Sigmoid colon (tissue), 4 donors: Measurements from ENCODE around the gene RSPH1.

Experiments
- EP300 ChIP-seq, 4 donors: sonication (generic); formaldehyde crosslinking; IDR thresholded peaks; one replicate each; pipeline ENCODE4 v1.6.1; 2017; ENCODE audit warnings: antibody characterized with exemption in 4 of 4
- POLR2A ChIP-seq, 2 donors: fragments of 450-650 bp; IDR thresholded peaks; one replicate each; pipeline ENCODE4 v1.6.1; 2016; ENCODE audit warnings: antibody characterized with exemption in 2 of 2, mild to moderate bottlenecking in 2 of 2, moderate library complexity in 2 of 2
- TF ChIP-seq, protein P1 (sequence below), 4 experiments: fragments of 450-650 bp in 3 of 4; fragments of 200-600 bp in 1 of 4; IDR thresholded peaks; one replicate each; pipeline ENCODE4 v1.5.1; 2016 to 2019; ENCODE audit warnings: antibody characterized with exemption in 4 of 4, mild to moderate bottlenecking in 3 of 4, moderate library complexity in 2 of 4

GRCh38 chr21:42527489-42528158 lies 31.6 kb upstream of the RSPH1 start:
- TF ChIP-seq, protein P1, sequence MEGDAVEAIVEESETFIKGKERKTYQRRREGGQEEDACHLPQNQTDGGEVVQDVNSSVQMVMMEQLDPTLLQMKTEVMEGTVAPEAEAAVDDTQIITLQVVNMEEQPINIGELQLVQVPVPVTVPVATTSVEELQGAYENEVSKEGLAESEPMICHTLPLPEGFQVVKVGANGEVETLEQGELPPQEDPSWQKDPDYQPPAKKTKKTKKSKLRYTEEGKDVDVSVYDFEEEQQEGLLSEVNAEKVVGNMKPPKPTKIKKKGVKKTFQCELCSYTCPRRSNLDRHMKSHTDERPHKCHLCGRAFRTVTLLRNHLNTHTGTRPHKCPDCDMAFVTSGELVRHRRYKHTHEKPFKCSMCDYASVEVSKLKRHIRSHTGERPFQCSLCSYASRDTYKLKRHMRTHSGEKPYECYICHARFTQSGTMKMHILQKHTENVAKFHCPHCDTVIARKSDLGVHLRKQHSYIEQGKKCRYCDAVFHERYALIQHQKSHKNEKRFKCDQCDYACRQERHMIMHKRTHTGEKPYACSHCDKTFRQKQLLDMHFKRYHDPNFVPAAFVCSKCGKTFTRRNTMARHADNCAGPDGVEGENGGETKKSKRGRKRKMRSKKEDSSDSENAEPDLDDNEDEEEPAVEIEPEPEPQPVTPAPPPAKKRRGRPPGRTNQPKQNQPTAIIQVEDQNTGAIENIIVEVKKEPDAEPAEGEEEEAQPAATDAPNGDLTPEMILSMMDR (IDR thresholded peaks at IDR 0.05), result no peak
- TF ChIP-seq POLR2A (IDR thresholded peaks at IDR 0.05) (no peak), EP300 (IDR thresholded peaks at IDR 0.05) (no peak)
